ENCODE measurements around the gene CTNNA1. TPM values are rescaled to one million over a fixed set of nuclear protein-coding genes. Genes with fewer than 3 reads are reported as not detected.

The CTNNA1 gene
- total RNA-seq, 1 experiment from 2014 or later: 392 TPM

DNA sequence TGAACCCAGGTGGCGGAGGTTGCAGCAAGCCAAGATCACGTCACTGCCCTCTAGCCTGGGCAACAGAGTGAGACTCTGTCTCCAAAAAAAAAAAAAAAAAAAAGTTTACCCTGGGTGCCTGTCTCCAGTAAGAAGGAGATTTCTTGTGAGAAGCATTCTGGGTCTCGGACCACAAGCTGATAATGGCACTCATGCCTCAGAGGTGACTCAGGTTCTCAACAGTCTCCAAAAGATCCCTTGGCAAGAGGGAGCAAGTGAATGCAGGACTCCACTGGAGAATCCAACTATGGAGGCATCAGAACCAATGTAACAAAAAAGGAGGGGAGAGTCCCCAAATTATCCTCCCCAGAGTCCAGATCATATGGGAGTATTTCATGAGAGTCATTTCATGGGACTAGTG lies 227.9 kb downstream of the CTNNA1 start:
- Mint-ChIP-seq H3K36me3 (ENCODE audit: insufficient read depth, unreplicated experiment) (no peaks in the 10 kb centered on the region), H3K27ac (ENCODE audit: unreplicated experiment) (no peak overlapping the region), H3K4me3 (ENCODE audit: unreplicated experiment) (no peak overlapping the region), H3K9me3 (ENCODE audit: unreplicated experiment) (no peaks in the 10 kb centered on the region), H3K27me3 (ENCODE audit: insufficient read depth, unreplicated experiment) (no peaks in the 10 kb centered on the region), H3K4me1 (ENCODE audit: low read depth, unreplicated experiment) (no peaks in the 10 kb centered on the region)
- Histone ChIP-seq H3K4me3 (ENCODE audit: low read depth, low read length) (no peak overlapping the region), H3K9me3 (no peaks in the 10 kb centered on the region; the same call in 1 of the 2 replicates), H3K27me3 (replicated peaks; ENCODE audit: control insufficient read depth, insufficient read depth, low read length) (no peaks in the 10 kb centered on the region), H3K36me3 (ENCODE audit: control insufficient read depth, insufficient read depth, low read length) (no peaks in the 10 kb centered on the region), H3K4me1 (peaks cover 5% of the 10 kb centered on the region)
- CTCF ChIA-PET: no interaction called here
- intact Hi-C loops (cut with micrococcal nuclease; ENCODE audit: unreplicated experiment): no loop called here
- BruUV-seq (replicated peaks): no TSS peak
- no peak for DNase-seq
- TF ChIP-seq, protein P1, sequence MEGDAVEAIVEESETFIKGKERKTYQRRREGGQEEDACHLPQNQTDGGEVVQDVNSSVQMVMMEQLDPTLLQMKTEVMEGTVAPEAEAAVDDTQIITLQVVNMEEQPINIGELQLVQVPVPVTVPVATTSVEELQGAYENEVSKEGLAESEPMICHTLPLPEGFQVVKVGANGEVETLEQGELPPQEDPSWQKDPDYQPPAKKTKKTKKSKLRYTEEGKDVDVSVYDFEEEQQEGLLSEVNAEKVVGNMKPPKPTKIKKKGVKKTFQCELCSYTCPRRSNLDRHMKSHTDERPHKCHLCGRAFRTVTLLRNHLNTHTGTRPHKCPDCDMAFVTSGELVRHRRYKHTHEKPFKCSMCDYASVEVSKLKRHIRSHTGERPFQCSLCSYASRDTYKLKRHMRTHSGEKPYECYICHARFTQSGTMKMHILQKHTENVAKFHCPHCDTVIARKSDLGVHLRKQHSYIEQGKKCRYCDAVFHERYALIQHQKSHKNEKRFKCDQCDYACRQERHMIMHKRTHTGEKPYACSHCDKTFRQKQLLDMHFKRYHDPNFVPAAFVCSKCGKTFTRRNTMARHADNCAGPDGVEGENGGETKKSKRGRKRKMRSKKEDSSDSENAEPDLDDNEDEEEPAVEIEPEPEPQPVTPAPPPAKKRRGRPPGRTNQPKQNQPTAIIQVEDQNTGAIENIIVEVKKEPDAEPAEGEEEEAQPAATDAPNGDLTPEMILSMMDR (IDR thresholded peaks at IDR 0.05; ENCODE audit: insufficient read depth in 1 of 2, low read depth in 1 of 2, low read length in 1 of 2, severe bottlenecking in 1 of 2, unreplicated experiment in 1 of 2): no peak
- POLR2A ChIA-PET: no interaction called here

DNA sequence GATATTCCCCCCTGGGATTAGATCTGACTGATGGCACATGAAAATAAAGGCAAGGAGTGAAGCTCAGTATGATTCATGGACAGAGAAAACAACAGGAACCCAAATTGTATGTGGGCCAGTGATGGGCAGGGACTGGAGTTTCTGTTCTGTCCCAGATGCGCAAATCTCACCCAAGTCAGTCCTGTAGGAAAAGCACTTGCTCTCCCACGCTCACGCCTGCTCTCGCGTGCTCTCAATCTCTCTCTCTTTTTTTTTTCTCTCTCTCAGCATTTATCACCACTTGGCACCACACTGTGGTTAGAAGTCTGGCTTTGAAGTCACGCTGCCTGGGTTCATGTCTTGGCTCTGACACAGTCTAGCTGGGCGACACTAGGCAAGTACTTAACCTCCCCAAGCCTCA lies 228.4 kb downstream of the CTNNA1 start:
- H3K4me1 Mint-ChIP-seq (ENCODE audit: low read depth, unreplicated experiment): no peaks in the 10 kb centered on the region

GRCh38 chr5:138983984-138984383 lies 230.8 kb downstream of the CTNNA1 start:
- ChIA-PET CTCF (no interaction called here), POLR2A (no interaction called here)
- Histone ChIP-seq H3K4me1 (no peaks in the 10 kb centered on the region; the same call in 1 of the 2 replicates), H3K4me3 (ENCODE audit: low read depth, low read length) (no peak overlapping the region), H3K9me3 (no peaks in the 10 kb centered on the region), H3K27me3 (replicated peaks; ENCODE audit: control insufficient read depth, insufficient read depth, low read length) (no peaks in the 10 kb centered on the region), H3K36me3 (ENCODE audit: control insufficient read depth, insufficient read depth, low read length) (no peaks in the 10 kb centered on the region)
- intact Hi-C loops (cut with micrococcal nuclease; ENCODE audit: unreplicated experiment): no loop called here
- BruUV-seq (replicated peaks): no TSS peak
- Mint-ChIP-seq H3K4me1 (ENCODE audit: low read depth, unreplicated experiment) (no peaks in the 10 kb centered on the region), H3K9me3 (ENCODE audit: unreplicated experiment) (no peaks in the 10 kb centered on the region), H3K36me3 (ENCODE audit: insufficient read depth, unreplicated experiment) (no peaks in the 10 kb centered on the region), H3K27ac (ENCODE audit: unreplicated experiment) (no peak overlapping the region), H3K27me3 (ENCODE audit: insufficient read depth, unreplicated experiment) (no peaks in the 10 kb centered on the region), H3K4me3 (ENCODE audit: unreplicated experiment) (no peak overlapping the region)
- TF ChIP-seq, protein P1 (IDR thresholded peaks at IDR 0.05; ENCODE audit: insufficient read depth in 1 of 2, low read depth in 1 of 2, low read length in 1 of 2, severe bottlenecking in 1 of 2, unreplicated experiment in 1 of 2): no peak
- DNase-seq: no peak

More for the DNA sequence above, 228.4 kb downstream of the CTNNA1 start:
- no peak overlapping the region for H3K4me3 ChIP-seq (ENCODE audit: low read depth, low read length)
- no TSS peak for BruUV-seq (replicated peaks)
- ChIA-PET CTCF (no interaction called here), POLR2A (no interaction called here)
- TF ChIP-seq, protein P1 (IDR thresholded peaks at IDR 0.05; ENCODE audit: insufficient read depth in 1 of 2, low read depth in 1 of 2, low read length in 1 of 2, severe bottlenecking in 1 of 2, unreplicated experiment in 1 of 2): no peak
- no peaks in the 10 kb centered on the region for H3K36me3 Mint-ChIP-seq (ENCODE audit: insufficient read depth, unreplicated experiment)
- no peak overlapping the region for H3K4me3 Mint-ChIP-seq (ENCODE audit: unreplicated experiment)
- H3K9me3 ChIP-seq: no peaks in the 10 kb centered on the region; the same call in 1 of the 2 replicates
- intact Hi-C loops (cut with micrococcal nuclease; ENCODE audit: unreplicated experiment): no loop called here
- no peaks in the 10 kb centered on the region for H3K27me3 Mint-ChIP-seq (ENCODE audit: insufficient read depth, unreplicated experiment)
- H3K4me1 ChIP-seq: peaks cover 5% of the 10 kb centered on the region
- no peaks in the 10 kb centered on the region for H3K27me3 ChIP-seq (replicated peaks; ENCODE audit: control insufficient read depth, insufficient read depth, low read length)
- H3K36me3 ChIP-seq (ENCODE audit: control insufficient read depth, insufficient read depth, low read length): no peaks in the 10 kb centered on the region
- DNase-seq: no peak
- H3K9me3 Mint-ChIP-seq (ENCODE audit: unreplicated experiment): no peaks in the 10 kb centered on the region
- H3K27ac Mint-ChIP-seq (ENCODE audit: unreplicated experiment): no peak overlapping the region

Other genes with a start within 250 kb of the CTNNA1 start
- gene ETF1, start 210.2 kb upstream of the CTNNA1 start, total RNA-seq (2022): 179 and 184 TPM in 2 replicates
- 533 and 537 TPM in 2 replicates for gene HSPA9, start 178.0 kb upstream of the CTNNA1 start, total RNA-seq (2022)
- not detected in 2 replicates for gene LRRTM2, start 121.9 kb downstream of the CTNNA1 start, total RNA-seq (2022)